Ascending aorta (tissue), 2 donors: Measurements from ENCODE around the gene TCAP. TPM values are rescaled to one million over a fixed set of nuclear protein-coding genes. Genes with fewer than 3 reads are reported as not detected.

Experiments used
- DNase-seq, 2 donors: peaks; one replicate each; pipeline ENCODE4 v3.0.0-alpha.2; 2019; ENCODE audit warnings: low spot score in 2 of 2
- H3K27ac ChIP-seq, 2 donors: fragments of 200-600 bp; sonication (generic); one replicate each; pipeline ENCODE4 v1.5.1; 2016 to 2017; ENCODE audit warnings: mild to moderate bottlenecking in 1 of 2
- H3K27me3 ChIP-seq: fragments of 200-600 bp; sonication (generic); one replicate; pipeline ENCODE4 v1.5.1; 2017
- H3K36me3 ChIP-seq, 2 donors: fragments of 200-600 bp; sonication (generic); one replicate each; pipeline ENCODE4 v1.5.1; 2016
- H3K4me1 ChIP-seq, 2 donors: fragments of 200-600 bp; sonication (generic); one replicate each; pipeline ENCODE4 v1.5.1; 2016 to 2017; ENCODE audit warnings: mild to moderate bottlenecking in 1 of 2
- H3K4me3 ChIP-seq, 2 donors: fragments of 200-600 bp; sonication (generic); one replicate each; pipeline ENCODE4 v1.5.1; 2016 to 2017; ENCODE audit warnings: mild to moderate bottlenecking in 1 of 2
- H3K9me3 ChIP-seq, 2 donors: fragments of 200-600 bp; sonication (generic); one replicate each; pipeline ENCODE4 v1.5.1; 2016
- CTCF ChIP-seq, 3 experiments: fragments of 200-600 bp in 2 of 3; fragments of 450-650 bp in 1 of 3; sonication (generic) in 2 of 3; IDR thresholded peaks; one replicate each; pipeline ENCODE4 v1.5.1; 2016 to 2019; ENCODE audit warnings: antibody characterized with exemption in 3 of 3, mild to moderate bottlenecking in 1 of 3, moderate library complexity in 1 of 3
- intact Hi-C: fragments of 100-400 bp; cut with DNase I; formaldehyde crosslinking; loops from one replicate; pipeline ENCODE4 v1.15.1; 2023
- total RNA-seq: library from RNA; depleted of rRNA; stranded (reverse); fragments of >200 nt; gene quantifications from one replicate; pipeline ENCODE4 v1.1.0, GENCODE V29; 2016

TCAP gene
- total RNA-seq, 1 donor from 2014 or later, result not detected

GRCh38 chr17:39655105-39655504, 10.0 kb upstream of the TCAP start:
- no peaks in the 10 kb centered on the region for H3K4me1 ChIP-seq
- H3K36me3 ChIP-seq, result peaks cover 23 to 35% of the 10 kb centered on the region in 2 donors
- no peaks in the 10 kb centered on the region for H3K9me3 ChIP-seq
- intact Hi-C loops, result no loop called here
- no peak for DNase-seq
- TF ChIP-seq CTCF (IDR thresholded peaks at IDR 0.05), result no peak
- H3K27me3 ChIP-seq, result no peaks in the 10 kb centered on the region
- no peak overlapping the region for H3K4me3 ChIP-seq
- H3K27ac ChIP-seq, result no peak overlapping the region

GRCh38 chr17:39658346-39658745, 6.8 kb upstream of the TCAP start:
- Histone ChIP-seq H3K27me3 (no peaks in the 10 kb centered on the region), H3K4me1 (peaks cover 0 to 7% of the 10 kb centered on the region in 2 donors), H3K4me3 (no peak overlapping the region), H3K27ac (no peak overlapping the region), H3K36me3 (peaks cover 34 to 38% of the 10 kb centered on the region in 2 donors), H3K9me3 (no peaks in the 10 kb centered on the region)
- no peak for TF ChIP-seq CTCF (IDR thresholded peaks at IDR 0.05)
- DNase-seq, result no peak
- intact Hi-C loops, result no loop called here

- H3K9me3 ChIP-seq, result no peaks in the 10 kb centered on the region
- H3K4me1 ChIP-seq, result peaks cover 2 to 11% of the 10 kb centered on the region in 2 donors
- no peak for DNase-seq
- H3K36me3 ChIP-seq, result peaks cover 34 to 38% of the 10 kb centered on the region in 2 donors
- no peak overlapping the region for H3K27ac ChIP-seq
- intact Hi-C loops, result no loop called here
- TF ChIP-seq CTCF (IDR thresholded peaks at IDR 0.05), result no peak
- no peaks in the 10 kb centered on the region for H3K27me3 ChIP-seq
- H3K4me3 ChIP-seq, result no peak overlapping the region
Observed at GRCh38 chr17:39658760-39659159, 6.4 kb upstream of the TCAP start.

GRCh38 chr17:39659279-39660010, 5.7 kb upstream of the TCAP start:
- Histone ChIP-seq H3K9me3 (no peaks in the 10 kb centered on the region), H3K4me1 (peaks cover 4 to 16% of the 10 kb centered on the region in 2 donors), H3K4me3 (no peak overlapping the region), H3K27me3 (no peaks in the 10 kb centered on the region), H3K36me3 (peaks cover 34 to 38% of the 10 kb centered on the region in 2 donors), H3K27ac (no peak overlapping the region)
- DNase-seq, result no peak
- intact Hi-C loops, result no loop called here
- TF ChIP-seq CTCF (IDR thresholded peaks at IDR 0.05), result no peak

GRCh38 chr17:39660011-39660360, 5.2 kb upstream of the TCAP start:
- Histone ChIP-seq H3K36me3 (peaks cover 34 to 38% of the 10 kb centered on the region in 2 donors), H3K4me1 (peaks cover 9 to 21% of the 10 kb centered on the region in 2 donors), H3K27ac (no peak overlapping the region), H3K27me3 (no peaks in the 10 kb centered on the region), H3K9me3 (no peaks in the 10 kb centered on the region), H3K4me3 (no peak overlapping the region)
- no peak for TF ChIP-seq CTCF (IDR thresholded peaks at IDR 0.05)
- intact Hi-C loops, result no loop called here
- no peak for DNase-seq
